HG02981 (cell line): ENCODE results near the gene ADAMTSL3.

ENCODE experiments used
- ATAC-seq: cut with Tn5 transposase; IDR thresholded peaks from one replicate; pipeline ENCODE4 v1.9.1; 2021; ENCODE audit warnings: mild to moderate bottlenecking, moderate library complexity; ENCODE audit not compliant: unreplicated experiment

ADAMTSL3 gene

DNA sequence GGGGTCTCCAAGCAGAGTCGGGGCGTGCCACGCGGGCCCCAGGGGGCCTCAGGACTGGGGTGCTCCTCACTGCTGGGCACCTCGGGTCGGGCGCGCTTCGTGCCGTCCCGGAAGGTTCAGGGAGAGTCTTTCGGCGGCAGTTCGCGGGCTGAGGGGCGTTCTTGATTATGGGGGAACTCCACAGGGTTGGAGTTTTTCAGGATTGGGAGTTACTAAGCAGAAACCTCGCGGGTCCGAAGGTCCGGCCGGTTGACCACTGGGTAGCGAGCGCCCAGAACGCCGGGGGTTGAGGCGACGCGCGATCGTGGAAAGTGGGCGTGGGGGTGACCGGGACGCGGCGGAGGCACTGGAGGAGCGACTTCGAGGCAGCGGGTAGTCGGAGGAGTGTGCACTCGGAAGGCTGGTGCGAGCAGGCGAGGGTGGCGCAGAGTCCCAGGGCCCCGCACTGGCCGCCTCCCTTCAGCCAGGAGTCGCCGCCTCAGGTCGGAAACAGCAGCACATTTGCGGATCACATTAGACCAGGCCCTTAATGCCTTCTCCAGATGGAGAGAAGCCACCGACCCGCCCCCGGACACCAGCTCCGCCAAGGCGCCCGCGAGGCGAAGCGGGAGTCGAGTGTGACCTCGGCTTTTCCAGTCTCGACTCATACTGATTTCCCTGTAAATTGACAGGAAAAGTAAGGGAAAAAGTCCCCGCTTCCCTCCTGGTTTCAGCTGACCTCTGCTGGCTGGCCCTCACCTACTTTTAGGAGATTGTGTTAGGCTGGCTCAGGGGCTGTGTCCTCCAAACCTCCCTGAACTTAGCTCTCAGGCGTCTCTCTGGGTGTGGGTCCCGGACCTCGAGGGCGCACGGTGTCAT lies 685 bp downstream of the ADAMTSL3 start:
- ATAC-seq, result no peak

DNA sequence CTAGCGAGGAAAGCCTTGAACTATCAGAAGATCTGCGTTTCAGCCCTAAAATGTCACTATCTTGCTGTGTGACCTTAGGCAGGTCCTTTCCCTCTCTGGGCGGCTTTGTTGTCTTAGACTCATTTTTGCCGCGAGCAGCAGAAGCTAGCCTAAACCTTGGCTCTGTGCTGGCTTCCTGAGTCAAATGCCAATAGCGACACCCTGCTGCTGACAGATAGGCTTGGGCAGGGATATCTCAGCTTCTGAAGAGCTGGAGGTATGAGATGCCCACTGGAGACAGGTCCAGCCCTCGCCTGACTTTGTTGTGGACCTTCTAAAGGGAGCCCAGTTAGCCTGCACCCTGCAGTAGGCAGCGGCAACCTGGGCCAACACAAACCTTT lies 1.3 kb downstream of the ADAMTSL3 start:
- ATAC-seq, result no peak

DNA sequence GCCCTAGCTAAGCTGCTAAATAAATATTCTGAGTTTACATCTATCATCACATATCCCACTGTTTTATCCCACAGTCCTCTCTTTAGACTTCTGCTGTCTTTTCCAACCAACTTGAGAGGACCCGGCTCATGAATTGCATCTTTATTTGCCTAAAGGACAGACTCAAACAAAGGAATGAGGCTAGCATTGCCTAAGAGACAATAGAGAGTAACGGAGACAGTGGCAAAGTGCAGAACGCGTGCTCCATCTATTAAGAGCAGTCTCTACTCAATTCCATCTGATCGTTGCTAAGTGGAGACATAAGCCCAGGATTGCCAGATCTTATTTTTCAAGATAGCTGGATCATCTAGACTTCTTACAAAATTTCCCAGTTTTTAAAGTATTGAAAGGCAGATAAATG lies 2.3 kb downstream of the ADAMTSL3 start:
- no peak for ATAC-seq

DNA sequence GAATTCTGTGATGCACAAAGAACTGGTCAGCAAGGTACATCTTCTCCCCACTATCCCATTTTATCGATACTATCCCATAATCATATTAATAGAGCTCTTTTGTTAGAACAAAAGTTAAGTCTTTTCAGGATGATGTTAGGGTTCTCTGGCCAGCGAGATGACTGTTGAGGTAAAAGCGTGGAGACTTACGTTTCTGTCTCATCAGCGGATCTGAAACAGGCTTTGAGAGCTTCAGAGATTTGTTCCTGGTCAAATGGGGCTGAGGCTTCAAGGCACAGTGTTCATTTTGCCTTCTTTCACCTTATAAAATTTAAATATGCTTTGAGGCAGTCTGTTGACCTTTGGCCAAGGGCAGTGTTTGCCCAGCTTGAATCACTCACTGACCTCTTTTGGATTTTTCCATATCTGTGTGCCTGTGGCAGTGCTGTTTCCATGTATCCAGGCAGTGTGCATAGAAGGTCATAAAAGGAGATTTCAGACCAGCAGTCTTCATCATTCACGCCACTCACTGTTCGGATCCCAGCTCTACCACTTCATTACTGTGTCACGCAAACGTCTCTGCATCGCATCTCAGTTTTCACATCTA lies 3.1 kb downstream of the ADAMTSL3 start:
- ATAC-seq, result no peak

DNA sequence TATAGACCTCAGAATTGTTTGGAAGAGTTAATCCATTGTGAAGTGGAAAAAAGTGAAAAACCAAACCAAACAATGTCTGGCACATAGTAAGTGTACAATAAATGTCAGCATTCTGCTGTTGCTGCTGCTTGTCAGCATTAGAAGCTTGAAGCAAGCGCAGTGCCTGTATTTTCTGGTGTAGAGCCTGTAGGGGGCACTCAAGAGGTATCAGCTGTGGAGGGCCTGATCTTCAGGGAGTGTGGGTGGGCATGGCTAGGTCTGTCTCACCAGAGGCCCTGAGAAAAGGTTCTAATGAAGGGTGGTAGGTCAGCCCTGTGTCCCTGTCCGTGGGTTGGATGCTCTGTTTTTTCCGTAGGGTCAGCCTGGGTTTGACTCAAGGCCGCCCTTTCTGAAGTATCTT lies 3.6 kb downstream of the ADAMTSL3 start:
- no peak for ATAC-seq

DNA sequence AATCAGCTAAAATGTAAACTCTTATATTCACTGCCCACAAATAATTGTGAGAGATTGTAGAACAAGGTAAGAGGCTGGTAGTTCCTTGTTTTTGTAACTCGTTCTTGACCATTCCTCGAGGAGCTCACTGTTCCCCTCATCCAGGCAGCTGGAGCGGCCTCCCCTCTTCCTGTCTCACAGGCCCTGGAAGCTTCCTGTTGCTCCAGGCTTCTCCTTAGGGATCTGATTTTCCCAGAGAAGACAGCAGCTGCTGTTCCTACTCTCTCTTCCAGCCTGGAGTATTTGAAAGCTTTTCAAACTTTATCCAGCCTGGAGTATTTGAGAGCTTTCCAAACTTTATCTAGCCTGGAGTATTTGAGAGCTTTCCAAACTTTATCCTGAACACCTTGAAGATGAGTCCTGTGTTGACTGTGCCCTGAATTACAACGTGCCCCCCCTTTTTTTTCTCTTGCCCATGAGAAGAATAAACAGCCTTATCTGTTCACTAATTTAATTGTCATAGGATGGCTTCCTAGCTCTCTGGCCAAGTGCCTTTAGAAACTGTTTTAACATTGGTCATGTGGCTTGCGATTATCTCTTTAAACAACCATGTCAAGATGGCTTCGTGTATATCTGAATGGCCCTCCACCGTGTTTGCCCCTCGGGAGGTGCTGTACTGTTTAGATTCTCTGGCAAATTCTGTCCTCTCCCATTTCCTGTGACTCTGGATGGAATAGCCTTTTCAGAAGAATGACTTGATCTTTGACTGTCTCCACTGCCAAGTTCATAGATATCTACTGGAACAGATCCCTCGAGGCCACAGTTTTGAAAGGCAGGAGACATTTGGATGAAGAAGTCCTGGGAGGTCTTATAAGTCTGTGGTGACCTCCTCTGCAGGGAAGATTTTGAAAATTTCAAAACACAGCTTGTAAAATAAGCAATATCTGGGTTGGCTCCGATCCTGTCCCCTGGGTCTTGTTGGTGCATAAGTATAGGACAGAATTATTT lies 4.8 kb downstream of the ADAMTSL3 start:
- ATAC-seq, result no peak

DNA sequence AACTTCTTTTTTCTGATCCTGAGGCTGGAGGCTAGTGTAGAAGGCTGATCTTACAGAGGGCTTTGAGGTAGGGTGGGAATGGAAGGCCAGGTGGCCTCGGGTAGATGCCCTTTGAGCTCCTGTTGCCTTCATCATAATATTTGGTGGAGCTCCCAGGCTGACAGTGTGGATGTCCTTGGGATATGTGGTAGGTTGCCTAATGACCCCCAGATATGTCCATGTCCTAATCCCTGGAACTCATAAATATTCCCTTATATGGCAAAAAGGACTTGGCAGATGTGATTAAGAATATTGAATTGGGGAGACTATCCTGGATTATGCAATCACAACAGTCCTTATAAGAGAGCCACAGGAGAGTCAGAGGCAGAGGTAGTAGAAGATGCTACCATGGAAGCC lies 5.5 kb downstream of the ADAMTSL3 start:
- no peak for ATAC-seq

DNA sequence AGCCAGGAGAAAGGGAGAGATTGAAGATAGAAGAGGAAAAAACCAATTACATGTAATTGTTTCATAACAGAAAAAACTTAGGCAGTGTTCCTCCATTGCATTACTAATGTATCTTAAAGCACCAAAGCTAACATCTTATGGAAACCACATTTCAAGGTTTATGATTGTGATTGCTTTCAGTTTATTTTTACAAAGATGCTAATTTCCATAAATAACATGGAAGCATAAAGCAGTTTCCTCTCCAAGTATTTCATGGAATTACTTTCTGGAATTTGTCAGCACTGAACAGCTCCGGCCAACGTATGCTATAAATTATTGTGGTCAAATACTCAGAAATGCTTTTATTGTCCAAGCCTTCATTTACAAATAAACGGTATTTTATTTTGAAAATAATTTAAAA lies 11.6 kb downstream of the ADAMTSL3 start:
- ATAC-seq, result no peak

DNA sequence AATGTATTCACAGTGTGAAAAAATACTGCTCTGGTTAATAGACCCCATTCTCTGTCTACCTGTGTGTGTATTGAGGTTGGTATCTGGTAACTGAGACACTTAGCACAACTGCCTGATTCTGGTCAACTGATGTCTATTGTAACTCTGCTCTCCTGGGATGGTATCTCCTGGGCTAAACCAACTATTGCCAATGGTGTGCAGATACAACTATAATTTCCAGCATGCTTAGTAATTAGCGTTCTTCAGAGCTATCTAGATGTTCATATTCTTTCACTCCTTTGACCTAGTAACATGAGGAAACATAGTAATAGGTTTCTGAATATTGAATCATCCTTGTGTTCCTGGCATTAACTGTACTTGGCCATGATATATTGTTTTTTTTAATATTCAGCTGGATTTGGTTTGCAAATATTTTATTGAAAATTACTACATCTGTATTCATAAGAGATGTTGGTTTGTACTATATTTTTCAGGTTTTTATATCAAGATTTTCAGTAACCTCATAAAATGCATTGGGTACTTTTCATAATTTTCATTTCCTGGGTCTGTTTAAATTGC lies 16.8 kb downstream of the ADAMTSL3 start:
- ATAC-seq, result no peak

DNA sequence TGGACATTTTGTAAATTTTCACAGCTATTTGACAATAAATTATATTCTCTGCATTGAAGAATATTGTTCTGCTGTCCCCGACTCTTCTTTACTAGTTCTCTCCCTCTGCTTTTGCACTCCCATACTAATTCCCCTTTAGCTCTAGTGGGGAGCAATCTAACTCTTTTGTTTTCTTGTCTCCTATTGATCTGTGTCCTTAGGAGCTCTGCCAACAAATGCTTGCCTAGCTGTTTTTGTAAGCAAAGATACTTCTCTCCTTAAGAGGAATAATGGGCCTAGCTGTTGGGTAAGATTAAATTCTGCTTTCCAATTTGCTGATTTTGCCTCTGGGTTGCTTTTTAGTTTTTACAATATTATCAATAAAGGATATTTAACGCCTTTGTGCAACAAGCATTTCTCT lies 17.7 kb downstream of the ADAMTSL3 start:
- ATAC-seq, result no peak

DNA sequence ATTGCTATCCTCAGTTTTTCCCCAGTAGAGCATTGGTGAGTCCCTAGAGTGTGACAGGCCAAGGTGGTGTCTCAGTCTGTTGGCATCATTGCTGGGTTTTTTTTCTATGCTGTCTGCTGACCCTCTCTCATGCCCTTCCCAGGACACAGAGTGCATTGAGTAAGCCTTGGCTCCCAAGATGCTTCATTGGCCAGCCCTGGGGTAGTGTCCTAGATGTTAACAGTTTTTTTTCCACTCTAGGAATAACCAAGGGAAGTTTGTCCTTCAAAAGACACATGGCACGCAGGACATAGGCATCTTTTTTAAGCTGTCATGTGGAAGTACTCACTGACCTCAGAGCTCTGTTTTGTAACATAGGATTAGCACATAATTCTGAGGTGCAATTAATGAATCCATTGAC lies 19.5 kb downstream of the ADAMTSL3 start:
- no peak for ATAC-seq

DNA sequence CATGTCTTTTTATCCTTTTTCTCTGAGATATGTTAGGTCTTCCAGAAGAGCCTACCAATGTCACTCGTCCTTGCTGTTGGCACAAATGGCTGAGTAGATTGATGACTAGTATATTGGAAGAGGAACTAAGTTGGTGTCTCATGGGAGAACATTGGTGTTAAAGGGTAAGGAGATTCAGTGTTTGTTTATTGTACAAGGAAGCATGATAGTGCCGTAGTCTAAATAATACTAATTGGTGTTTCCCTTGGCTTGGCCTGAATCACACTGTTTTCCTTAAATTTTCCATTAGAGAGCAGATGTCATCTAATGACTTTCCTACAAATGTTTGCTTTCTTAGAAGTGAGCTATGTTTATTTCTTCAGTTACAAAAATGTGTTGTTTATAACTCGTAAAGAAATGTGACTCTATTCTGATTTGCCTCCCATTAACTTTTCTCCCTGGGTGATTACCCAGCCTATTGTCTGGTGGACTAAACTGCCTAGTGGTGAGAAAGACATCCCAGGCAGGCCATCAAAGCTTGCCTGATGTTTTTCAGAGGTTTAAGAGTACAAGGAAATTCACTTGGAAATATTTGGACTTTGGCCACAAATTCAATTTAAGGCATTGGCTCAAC lies 28.7 kb downstream of the ADAMTSL3 start:
- no peak for ATAC-seq

DNA sequence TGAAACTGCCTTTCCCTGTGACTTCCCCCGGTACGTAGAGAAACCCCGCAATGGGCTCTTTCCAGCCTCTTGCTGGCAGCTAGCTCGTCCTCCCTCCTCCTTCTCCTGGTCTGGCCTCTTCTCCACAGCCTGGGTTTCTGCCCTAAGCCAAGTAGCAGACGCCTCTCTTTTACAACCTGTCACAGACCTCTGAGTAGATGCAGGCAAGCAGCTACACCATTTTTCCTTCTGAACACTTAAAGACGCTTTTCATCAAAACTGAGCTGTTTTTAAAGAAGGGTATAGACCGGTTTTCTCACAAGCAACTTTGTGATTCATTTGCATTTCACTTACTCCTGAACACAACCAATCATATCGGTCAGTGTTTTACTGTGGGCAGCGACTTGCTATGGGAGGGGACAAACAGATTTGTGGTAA lies 32.0 kb downstream of the ADAMTSL3 start:
- ATAC-seq, result no peak

DNA sequence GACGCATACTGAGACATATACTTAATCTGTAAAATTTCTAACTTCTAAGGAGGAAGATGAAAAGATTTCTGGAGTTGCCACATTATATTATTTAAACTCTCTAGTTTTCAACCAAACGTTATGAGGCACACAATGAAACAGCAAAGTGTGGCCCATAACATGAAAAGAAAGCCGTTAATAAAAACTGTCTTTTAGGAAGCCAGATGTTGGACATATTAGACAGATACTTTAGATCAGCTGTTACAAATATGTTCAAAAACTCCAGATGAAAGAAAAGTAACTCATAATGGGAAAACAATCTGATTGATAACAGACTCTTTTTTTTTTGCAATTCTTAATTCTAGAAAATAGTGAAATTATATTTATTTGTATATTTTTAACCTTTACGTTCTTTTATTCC lies 34.3 kb downstream of the ADAMTSL3 start:
- no peak for ATAC-seq

DNA sequence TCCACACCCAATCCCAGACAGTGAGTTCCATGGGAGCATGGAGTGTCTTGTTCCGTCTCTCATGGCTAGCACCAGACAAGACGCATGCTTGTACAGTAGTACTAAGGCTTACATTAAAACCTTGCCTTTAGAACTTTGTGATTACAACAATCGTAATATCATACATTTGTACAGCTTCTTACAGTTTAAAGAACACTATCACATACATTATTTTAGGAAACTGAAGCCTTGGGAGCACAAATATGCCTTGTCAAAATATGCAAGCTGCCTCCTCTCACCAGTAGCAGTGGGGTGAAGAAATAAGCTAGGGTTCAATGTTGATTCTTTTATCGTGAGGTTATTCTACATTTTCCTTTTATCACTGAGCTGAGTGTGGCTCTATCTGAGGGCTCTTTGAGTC lies 36.8 kb downstream of the ADAMTSL3 start:
- ATAC-seq, result no peak

DNA sequence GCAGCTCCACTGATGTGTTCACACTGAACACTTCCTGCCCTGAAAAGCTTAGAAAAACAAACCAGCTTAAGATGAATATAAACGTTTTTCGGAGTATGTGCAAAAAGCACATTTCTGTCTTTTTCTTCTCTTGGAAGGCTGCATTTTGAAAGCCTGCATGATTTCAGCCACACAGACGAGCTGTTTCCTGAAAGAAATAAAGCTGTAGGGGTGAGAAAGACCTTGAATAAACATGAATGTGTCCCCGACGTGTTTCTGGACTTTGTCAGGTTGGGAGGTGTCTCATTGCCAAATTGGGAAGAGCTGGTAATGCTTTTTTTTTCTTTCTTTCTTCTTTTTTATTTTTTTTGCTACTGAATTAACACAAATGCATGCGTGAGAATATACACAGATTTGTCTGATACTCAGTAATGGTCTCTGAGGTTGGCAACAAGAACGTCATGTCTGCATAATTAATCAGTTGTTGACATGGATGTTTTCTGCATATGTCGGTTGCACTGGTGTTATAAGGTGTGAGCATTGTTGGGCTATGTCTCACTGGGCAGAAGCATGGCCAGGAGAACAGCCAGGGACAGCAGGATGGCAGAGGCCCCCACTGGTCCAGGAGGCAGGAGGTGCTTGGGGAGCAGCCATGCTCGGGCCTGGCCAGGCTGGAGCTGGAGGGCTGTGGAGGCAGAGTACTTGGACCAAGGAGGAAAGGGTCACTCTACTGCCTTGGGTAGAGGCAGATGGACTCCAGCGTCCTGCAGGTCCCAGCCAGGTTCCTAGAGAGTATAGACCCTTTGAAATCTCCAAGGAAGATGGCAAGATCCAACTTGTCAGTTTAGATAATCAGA lies 39.0 kb downstream of the ADAMTSL3 start:
- no peak for ATAC-seq

DNA sequence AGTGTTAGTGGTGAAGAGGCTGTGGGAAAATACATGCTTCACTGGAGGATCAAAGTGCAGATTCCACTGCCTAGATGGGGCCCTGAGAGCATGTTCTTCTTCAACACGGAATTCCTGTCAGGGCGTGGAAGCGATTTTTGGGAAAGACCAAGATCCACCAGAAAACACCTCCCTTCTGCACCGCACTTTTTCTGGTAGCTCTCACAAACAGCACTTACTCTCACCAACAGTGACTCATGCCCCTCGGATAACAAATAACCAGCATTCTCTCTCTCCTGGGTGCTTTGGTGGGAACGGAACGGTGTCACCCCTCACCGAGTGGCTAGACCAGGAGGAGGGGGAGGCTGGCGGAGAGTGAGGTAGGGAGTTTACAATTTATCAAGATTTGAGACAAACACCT lies 40.1 kb downstream of the ADAMTSL3 start:
- no peak for ATAC-seq

DNA sequence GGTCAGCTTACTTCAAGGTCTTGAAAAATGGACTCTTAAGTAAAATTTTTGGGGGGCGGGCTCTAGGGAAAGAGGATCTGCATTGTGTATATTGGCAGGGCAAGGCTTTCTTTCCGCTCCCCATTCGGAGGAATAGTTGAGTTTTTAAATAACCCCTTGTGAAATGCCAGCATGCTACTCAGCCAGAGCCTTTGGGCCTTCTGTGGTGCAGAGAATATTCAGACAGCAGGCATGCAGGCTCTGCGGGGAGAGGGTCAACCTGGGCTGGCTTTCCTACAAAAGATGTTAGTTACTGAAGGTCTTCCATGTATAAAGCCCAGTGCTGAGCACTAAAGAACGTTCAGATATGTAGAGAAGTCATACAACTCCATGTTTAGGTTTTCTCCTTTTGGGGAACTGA lies 40.6 kb downstream of the ADAMTSL3 start:
- ATAC-seq, result no peak

DNA sequence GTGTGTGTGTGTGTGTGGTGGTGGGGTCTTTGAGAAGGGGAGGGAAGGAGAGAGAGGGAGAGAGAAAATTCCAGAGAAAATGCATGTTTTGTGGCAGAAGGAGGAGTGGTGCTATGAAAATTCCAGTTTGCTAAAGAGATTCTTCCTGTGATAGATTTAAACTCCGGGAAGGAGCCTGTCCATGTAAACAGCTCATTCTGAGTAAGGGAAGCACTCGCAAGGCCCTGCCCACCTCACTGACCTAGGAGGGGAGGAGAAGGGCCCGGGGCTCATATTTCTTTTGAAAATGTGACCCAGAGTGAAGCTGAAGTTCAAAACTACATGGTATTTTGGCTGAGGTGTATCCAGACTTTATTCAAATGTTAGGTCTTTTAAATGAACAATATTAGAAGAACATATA lies 41.3 kb downstream of the ADAMTSL3 start:
- ATAC-seq, result no peak

DNA sequence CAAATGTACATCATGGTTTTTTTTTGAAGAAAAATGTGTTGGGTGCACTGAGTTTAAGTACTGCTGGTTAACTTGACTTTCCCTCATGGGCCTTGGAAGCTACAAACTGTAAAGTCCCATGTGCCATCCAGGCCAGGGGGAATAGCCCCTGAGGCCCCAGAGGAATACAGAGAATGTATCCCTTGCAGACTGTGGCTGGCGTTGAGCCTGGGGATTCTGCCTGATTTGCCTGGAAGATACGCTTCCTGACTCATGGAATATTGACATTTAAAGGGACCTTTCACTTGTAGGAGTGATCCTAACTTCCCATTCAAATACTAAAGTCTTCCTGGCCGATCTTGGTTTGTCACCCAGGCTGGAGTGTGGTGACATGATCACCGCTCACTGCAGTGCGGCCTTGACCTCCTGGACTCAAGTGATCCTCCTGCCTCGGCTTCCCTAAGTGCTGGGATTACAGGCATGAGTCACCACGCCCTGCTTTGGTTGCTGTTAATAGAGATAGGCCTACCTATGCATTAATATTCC lies 42.0 kb downstream of the ADAMTSL3 start:
- ATAC-seq, result no peak
